Pancreas (tissue), 10 donors: ENCODE results near the gene OBP2B. TPM values are rescaled to one million over a fixed set of nuclear protein-coding genes. Genes with fewer than 3 reads are reported as not detected.

Experiments used
- ATAC-seq, 4 donors: fragments of 200-7000 bp; cut with Tn5 transposase; one replicate each; pipeline versions ENCODE4 v1.8.0 to v1.9.1; 2020; ENCODE audit warnings: mild to moderate bottlenecking in 4 of 4, moderate library complexity in 4 of 4
- DNase-seq, 6 donors: peaks; one replicate each; pipeline ENCODE4 v3.0.0-alpha.2; 2020
- FAIRE-seq: peaks from 2 replicates; lab custom pipeline; 2012; peaks lifted over from hg19 to GRCh38; lab: Jason Lieb, UNC
- H3K27ac ChIP-seq, 4 donors: fragments of 200-600 bp; sonication (generic); 1 replicate in 3 of 4; 2 replicates in 1 of 4; pipeline versions ENCODE4 v1.5.0 to v1.8.0; 2020
- H3K27me3 ChIP-seq, 4 donors: fragments of 200-600 bp; one replicate each; pipeline ENCODE4 v1.8.0; 2021
- H3K36me3 ChIP-seq, 3 donors: fragments of 200-600 bp; sonication (generic) in 1 of 3; one replicate each; pipeline versions ENCODE4 v1.5.0 to v1.8.0; 2020 to 2021
- H3K4me1 ChIP-seq, 3 donors: fragments of 200-600 bp; one replicate each; pipeline ENCODE4 v1.8.0; 2021
- H3K4me3 ChIP-seq, 4 donors: fragments of 200-600 bp; sonication (generic) in 2 of 4; one replicate each; pipeline versions ENCODE4 v1.5.0 to v1.8.0; 2020 to 2021
- H3K9me3 ChIP-seq, 4 donors: fragments of 200-600 bp; one replicate each; pipeline ENCODE4 v1.8.0; 2021
- CTCF ChIP-seq, 4 donors: fragments of 200-600 bp; sonication (generic) in 3 of 4; IDR thresholded peaks; one replicate each; pipeline versions ENCODE4 v1.5.0 to v1.8.0; 2021; ENCODE audit warnings: antibody characterized with exemption in 4 of 4
- WGBS, 2 donors: extraction: QIAGEN DNeasy Blood & Tissue Kit; methylation state at CpG; one replicate each; pipeline ENCODE4 v1.1.7; 2013; 5-methylcytosine and 5-hydroxymethylcytosine counted together
- intact Hi-C, 3 donors: fragments of 100-400 bp; cut with DNase I; formaldehyde crosslinking; loops; one replicate each; pipeline versions ENCODE4 v1.11.1 to v1.14.2; 2022
- polyA plus RNA-seq, 2 donors: library from polyadenylated mRNA; stranded (reverse); fragments of 200-250 nt; gene quantifications; one replicate each; pipeline ENCODE4 v1.2.3, GENCODE V29; 2013
- total RNA-seq, 6 donors: library from RNA; stranded (reverse); fragmentation: NEBNext Ultra II Directional in 4 of 6; extraction: Animal tissue kit (Norgen Biotek cat#: 25700) in 4 of 6; gene quantifications; one replicate each; pipeline versions ENCODE4 v1.2.1 to v1.2.4, GENCODE V29; 2021 to 2023
- donor health status: healthy with polysubstance abuse.
- donor health status: DM: no; HTN: no; CAD: no; lungs with moderate emphysema.
- donor health status: DM: no; HTN: no; CAD: no.
- donor health status: control.
- donor health status: control.
- donor health status: Bipolar disorder and iron deficiency.
- donor health status: DM: yes; HTN: yes; CAD: no.
- donor health status: DM: no; HTN: no; CAD: no.
- donor health status: DM: no; HTN: no; CAD: no.
- donor health status: DM: yes; HTN: yes; CAD: no.

OBP2B gene
- total and polyA plus RNA-seq, 8 donors = not detected

- Histone ChIP-seq H3K36me3 (no peaks in the 10 kb centered on the region), H3K27me3 (no peaks in the 10 kb centered on the region), H3K4me1 (no peaks in the 10 kb centered on the region), H3K27ac (no peak overlapping the region), H3K4me3 (no peak overlapping the region), H3K9me3 (no peaks in the 10 kb centered on the region)
- WGBS, 2 donors = 68 to 77% methylated on average over 10 of the region's 10 CpGs
- ATAC-seq (no peak), DNase-seq (no peak), FAIRE-seq (no peak)
- intact Hi-C loops = loop anchor here in 2 of 3 donors (5.0 to 10.0 kb wide), 4 partner anchors 145 to 300 kb away; partner anchors contain the start of gene SURF6 (in 1 of the 2)
- no peak for TF ChIP-seq CTCF (IDR thresholded peaks at IDR 0.05)
These were observed 21.5 kb downstream of the OBP2B start for GRCh38 chr9:133187561-133188005.

- H3K4me3 ChIP-seq = no peak overlapping the region
- no peak for FAIRE-seq
- TF ChIP-seq CTCF (IDR thresholded peaks at IDR 0.05) = no peak
- H3K4me1 ChIP-seq = no peaks in the 10 kb centered on the region
- no peaks in the 10 kb centered on the region for H3K9me3 ChIP-seq
- no peak for DNase-seq
- H3K36me3 ChIP-seq = no peaks in the 10 kb centered on the region
- no peaks in the 10 kb centered on the region for H3K27me3 ChIP-seq
- H3K27ac ChIP-seq = no peak overlapping the region
- intact Hi-C loops = loop anchor here in 2 of 3 donors (5.0 to 10.0 kb wide), 4 partner anchors 146 to 301 kb away; partner anchors contain the start of gene SURF6 (in 1 of the 2)
- WGBS, 2 donors = 83 to 85% methylated on average over 6 of the region's 6 CpGs
- no peak for ATAC-seq
These were observed 22.3 kb downstream of the OBP2B start for GRCh38 chr9:133186736-133187135.

- H3K36me3 ChIP-seq = no peaks in the 10 kb centered on the region
- no peaks in the 10 kb centered on the region for H3K27me3 ChIP-seq
- ATAC-seq (peak; percentile 72 to 91 (median 87)), FAIRE-seq (no peak), DNase-seq (peak in 2 of 6 donors; percentile 30 to 42)
- intact Hi-C loops = loop anchor here in 2 of 3 donors (5.0 to 10.0 kb wide), 4 partner anchors 147 to 302 kb away; partner anchors contain the start of gene SURF6 (in 1 of the 2)
- peak in 2 of 4 donors; percentile 32 to 38 for TF ChIP-seq CTCF (IDR thresholded peaks at IDR 0.05)
- no peaks in the 10 kb centered on the region for H3K9me3 ChIP-seq
- H3K4me3 ChIP-seq = no peak overlapping the region
- H3K4me1 ChIP-seq = no peaks in the 10 kb centered on the region
- 6 to 13% methylated on average over 7 of the region's 8 CpGs for WGBS, 2 donors
- no peak overlapping the region for H3K27ac ChIP-seq
These were observed 24.1 kb downstream of the OBP2B start for GRCh38 chr9:133184971-133185370.

- no peak overlapping the region for H3K4me3 ChIP-seq
- no peaks in the 10 kb centered on the region for H3K27me3 ChIP-seq
- no peaks in the 10 kb centered on the region for H3K9me3 ChIP-seq
- TF ChIP-seq CTCF (IDR thresholded peaks at IDR 0.05) = no peak
- H3K27ac ChIP-seq = no peak overlapping the region
- 71 to 80% methylated on average over 5 of the region's 5 CpGs for WGBS, 2 donors
- FAIRE-seq (no peak), DNase-seq (no peak), ATAC-seq (no peak)
- H3K4me1 ChIP-seq = no peaks in the 10 kb centered on the region
- no peaks in the 10 kb centered on the region for H3K36me3 ChIP-seq
- intact Hi-C loops = loop anchor here in 1 of 3 donors (10.0 kb wide), 2 partner anchors 153 to 303 kb away; partner anchors contain the start of gene SURF6
These were observed 26.9 kb downstream of the OBP2B start for GRCh38 chr9:133182151-133182550.

- Histone ChIP-seq H3K27me3 (no peaks in the 10 kb centered on the region), H3K4me3 (no peak overlapping the region), H3K9me3 (no peaks in the 10 kb centered on the region), H3K36me3 (no peaks in the 10 kb centered on the region), H3K4me1 (no peaks in the 10 kb centered on the region), H3K27ac (no peak overlapping the region)
- no peak for ATAC-seq
- intact Hi-C loops = loop anchor here in 1 of 3 donors (10.0 kb wide), 2 partner anchors 153 to 303 kb away; partner anchors contain the start of gene SURF6
- DNase-seq = no peak
- no peak for FAIRE-seq
- no peak for TF ChIP-seq CTCF (IDR thresholded peaks at IDR 0.05)
- 62 to 80% methylated on average over 3 of the region's 3 CpGs for WGBS, 2 donors
These were observed 27.5 kb downstream of the OBP2B start for GRCh38 chr9:133181561-133181960.
